ENCODE data around the gene TOPAZ1. TPM values are rescaled to one million over a fixed set of nuclear protein-coding genes. Genes with fewer than 3 reads are reported as not detected.

Gene TOPAZ1
- polyA plus RNA-seq, 1 donor from 2014 or later: not detected

DNA sequence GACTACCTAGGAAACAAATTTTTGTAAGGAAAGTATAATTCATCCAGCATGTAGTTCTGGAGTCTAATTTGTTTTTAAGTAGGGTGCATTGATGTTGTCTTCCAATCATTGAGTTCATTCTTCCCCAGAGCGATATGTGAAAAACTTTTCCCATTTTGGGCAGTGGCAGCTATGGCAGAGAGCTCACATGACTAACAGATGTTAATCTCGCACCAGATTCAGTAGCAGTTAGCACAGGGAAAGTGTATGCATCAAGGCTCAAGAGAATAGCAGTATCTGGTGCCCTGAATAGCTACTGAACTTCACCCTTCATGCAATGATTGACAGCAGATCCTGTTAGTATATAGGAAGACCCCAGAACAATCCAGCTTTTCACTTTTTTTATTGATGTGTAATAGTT lies 50.6 kb downstream of the TOPAZ1 start:
- H3K79me2 ChIP-seq (replicated peaks; ENCODE audit: insufficient read depth, low read length): no peaks in the 10 kb centered on the region
- TF ChIP-seq RAD21 (conservative IDR thresholded peaks at IDR 0.05): no peak
- TF ChIP-seq TAF1 (IDR thresholded peaks at IDR 0.05; ENCODE audit: low read depth): no peak
- TF ChIP-seq EP300 (conservative IDR thresholded peaks at IDR 0.05; ENCODE audit: poor library complexity, severe bottlenecking): no peak
- TF ChIP-seq, protein P1, sequence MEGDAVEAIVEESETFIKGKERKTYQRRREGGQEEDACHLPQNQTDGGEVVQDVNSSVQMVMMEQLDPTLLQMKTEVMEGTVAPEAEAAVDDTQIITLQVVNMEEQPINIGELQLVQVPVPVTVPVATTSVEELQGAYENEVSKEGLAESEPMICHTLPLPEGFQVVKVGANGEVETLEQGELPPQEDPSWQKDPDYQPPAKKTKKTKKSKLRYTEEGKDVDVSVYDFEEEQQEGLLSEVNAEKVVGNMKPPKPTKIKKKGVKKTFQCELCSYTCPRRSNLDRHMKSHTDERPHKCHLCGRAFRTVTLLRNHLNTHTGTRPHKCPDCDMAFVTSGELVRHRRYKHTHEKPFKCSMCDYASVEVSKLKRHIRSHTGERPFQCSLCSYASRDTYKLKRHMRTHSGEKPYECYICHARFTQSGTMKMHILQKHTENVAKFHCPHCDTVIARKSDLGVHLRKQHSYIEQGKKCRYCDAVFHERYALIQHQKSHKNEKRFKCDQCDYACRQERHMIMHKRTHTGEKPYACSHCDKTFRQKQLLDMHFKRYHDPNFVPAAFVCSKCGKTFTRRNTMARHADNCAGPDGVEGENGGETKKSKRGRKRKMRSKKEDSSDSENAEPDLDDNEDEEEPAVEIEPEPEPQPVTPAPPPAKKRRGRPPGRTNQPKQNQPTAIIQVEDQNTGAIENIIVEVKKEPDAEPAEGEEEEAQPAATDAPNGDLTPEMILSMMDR (IDR thresholded peaks at IDR 0.05; ENCODE audit: poor library complexity, severe bottlenecking): no peak
- TF ChIP-seq MXI1 (conservative IDR thresholded peaks at IDR 0.05; ENCODE audit: poor library complexity, severe bottlenecking): no peak
- no peak for TF ChIP-seq SMC3 (conservative IDR thresholded peaks at IDR 0.05; ENCODE audit: poor library complexity)
- TF ChIP-seq REST (IDR thresholded peaks at IDR 0.05; ENCODE audit: borderline replicate concordance): no peak
- TF ChIP-seq POLR2AphosphoS5 (IDR thresholded peaks at IDR 0.05): no peak
- no peak for TF ChIP-seq EZH2 (IDR thresholded peaks at IDR 0.05; ENCODE audit: borderline replicate concordance, insufficient read depth, low read length, poor library complexity, severe bottlenecking)
- H3K4me2 ChIP-seq (ENCODE audit: low read length): no peak overlapping the region
- no peaks in the 10 kb centered on the region for H3K9me3 ChIP-seq (ENCODE audit: low read length)
- H3K36me3 ChIP-seq (ENCODE audit: insufficient read depth, low read length): no peaks in the 10 kb centered on the region
- H3K27ac ChIP-seq (ENCODE audit: low read length): no peak overlapping the region
- no peak overlapping the region for H3K9ac ChIP-seq (ENCODE audit: low read length)
- no peaks in the 10 kb centered on the region for H3K27me3 ChIP-seq (ENCODE audit: insufficient read depth, low read depth, low read length)
- no peaks in the 10 kb centered on the region for H4K20me1 ChIP-seq (ENCODE audit: insufficient read depth)
- no peaks in the 10 kb centered on the region for H3F3A ChIP-seq (ENCODE audit: insufficient read depth, low read length, poor library complexity, severe bottlenecking)
- H3K9me2 ChIP-seq (ENCODE audit: insufficient read depth, low read length): no peaks in the 10 kb centered on the region
- no peak overlapping the region for H3K4me3 ChIP-seq (ENCODE audit: low read length)
- H2AFZ ChIP-seq (ENCODE audit: low read depth, low read length): no peak overlapping the region

DNA sequence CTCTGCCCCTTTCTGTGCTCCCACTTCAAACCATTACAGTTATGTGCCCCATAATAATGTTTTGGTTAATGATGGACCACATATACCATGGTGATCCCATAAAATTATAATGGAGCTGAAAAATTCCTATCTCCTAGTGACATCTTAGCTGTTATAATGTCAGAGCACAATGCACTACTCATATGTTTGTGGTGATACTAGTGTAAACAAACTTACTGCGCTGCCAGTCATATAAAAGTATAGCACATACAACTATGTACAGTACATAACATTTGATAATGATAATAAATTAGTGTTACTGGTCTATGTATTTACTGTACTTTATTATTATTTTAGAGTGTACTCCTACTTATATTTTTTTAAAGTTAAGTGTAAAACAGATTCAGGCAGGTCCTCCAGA lies 51.3 kb downstream of the TOPAZ1 start:
- H3K9ac ChIP-seq (ENCODE audit: low read length): no peak overlapping the region
- H3K4me2 ChIP-seq (ENCODE audit: low read length): no peak overlapping the region
- no peaks in the 10 kb centered on the region for H3F3A ChIP-seq (ENCODE audit: insufficient read depth, low read length, poor library complexity, severe bottlenecking)
- no peak for TF ChIP-seq REST (IDR thresholded peaks at IDR 0.05; ENCODE audit: borderline replicate concordance)
- no peak overlapping the region for H3K27ac ChIP-seq (ENCODE audit: low read length)
- H4K20me1 ChIP-seq (ENCODE audit: insufficient read depth): no peaks in the 10 kb centered on the region
- H3K36me3 ChIP-seq (ENCODE audit: insufficient read depth, low read length): no peaks in the 10 kb centered on the region
- no peaks in the 10 kb centered on the region for H3K79me2 ChIP-seq (replicated peaks; ENCODE audit: insufficient read depth, low read length)
- H3K27me3 ChIP-seq (ENCODE audit: insufficient read depth, low read depth, low read length): no peaks in the 10 kb centered on the region
- no peak overlapping the region for H2AFZ ChIP-seq (ENCODE audit: low read depth, low read length)
- H3K4me3 ChIP-seq (ENCODE audit: low read length): no peak overlapping the region
- H3K9me2 ChIP-seq (ENCODE audit: insufficient read depth, low read length): no peaks in the 10 kb centered on the region
- no peaks in the 10 kb centered on the region for H3K9me3 ChIP-seq (ENCODE audit: low read length)
